ENCODE results near the gene CDYL.
"Not testable (repeated sequence)": the region's sequence is repeated elsewhere in the genome, so short reads cannot be mapped to it uniquely, and the experiment has no call there.

CDYL gene

GRCh38 chr6:4805553-4806336 is 29.5 kb downstream of the CDYL start:
- no peak for DNase-seq

GRCh38 chr6:4806337-4806725 is 30.1 kb downstream of the CDYL start:
- DNase-seq, result no peak

- no peak for DNase-seq
Measured at GRCh38 chr6:4806791-4807190, 30.6 kb downstream of the CDYL start.

GRCh38 chr6:4808396-4808795 is 32.2 kb downstream of the CDYL start:
- DNase-seq, result no peak

- DNase-seq, result no peak
Measured at GRCh38 chr6:4809999-4810918, 34.1 kb downstream of the CDYL start.

- DNase-seq, result no peak
Measured at GRCh38 chr6:4812068-4812467, 35.9 kb downstream of the CDYL start.

GRCh38 chr6:4813055-4813454 is 36.9 kb downstream of the CDYL start:
- DNase-seq, result no peak

- DNase-seq, result no peak
Measured at GRCh38 chr6:4814212-4814611, 38.0 kb downstream of the CDYL start.

GRCh38 chr6:4814987-4815386 is 38.8 kb downstream of the CDYL start:
- no peak for DNase-seq

GRCh38 chr6:4815584-4815983 is 39.4 kb downstream of the CDYL start:
- no peak for DNase-seq

- DNase-seq, result no peak
Measured at GRCh38 chr6:4816904-4817303, 40.7 kb downstream of the CDYL start.

- DNase-seq, result no peak
Measured at GRCh38 chr6:4817551-4817950, 41.3 kb downstream of the CDYL start.

- DNase-seq, result no peak
Measured at GRCh38 chr6:4818272-4818938, 42.2 kb downstream of the CDYL start.

- DNase-seq, result no peak
Measured at GRCh38 chr6:4819706-4820283, 43.6 kb downstream of the CDYL start.

GRCh38 chr6:4820704-4821276 is 44.6 kb downstream of the CDYL start:
- no peak for DNase-seq

GRCh38 chr6:4822476-4822875 is 46.3 kb downstream of the CDYL start:
- no peak for DNase-seq

- DNase-seq, result no peak
Measured at GRCh38 chr6:4828187-4828698, 52.0 kb downstream of the CDYL start.

- DNase-seq, result no peak
Measured at GRCh38 chr6:4829089-4829488, 52.9 kb downstream of the CDYL start.

- not testable (repeated sequence) for DNase-seq
Measured at GRCh38 chr6:4835540-4835939, 59.3 kb downstream of the CDYL start.

- DNase-seq, result no peak
Measured at GRCh38 chr6:4840169-4840568, 64.0 kb downstream of the CDYL start.

- no peak for DNase-seq
Measured at GRCh38 chr6:4844108-4844507, 67.9 kb downstream of the CDYL start.

GRCh38 chr6:4846387-4846786 is 70.2 kb downstream of the CDYL start:
- no peak for DNase-seq

Data from T1000 (cell line).